ENCODE results near the gene ZBED1. TPM values are rescaled to one million over a fixed set of nuclear protein-coding genes. Genes with fewer than 3 reads are reported as not detected.

The ZBED1 gene
- total RNA-seq, 2 donors from 2014 or later: 39.7 to 54.5 TPM

- no peaks in the 10 kb centered on the region for H3K36me3 ChIP-seq
- H3K27me3 ChIP-seq (replicated peaks; ENCODE audit: insufficient read depth): no peaks in the 10 kb centered on the region
- H3K4me3 ChIP-seq: no peak overlapping the region
- H3K9me3 ChIP-seq: no peaks in the 10 kb centered on the region
- TF ChIP-seq, protein P1, sequence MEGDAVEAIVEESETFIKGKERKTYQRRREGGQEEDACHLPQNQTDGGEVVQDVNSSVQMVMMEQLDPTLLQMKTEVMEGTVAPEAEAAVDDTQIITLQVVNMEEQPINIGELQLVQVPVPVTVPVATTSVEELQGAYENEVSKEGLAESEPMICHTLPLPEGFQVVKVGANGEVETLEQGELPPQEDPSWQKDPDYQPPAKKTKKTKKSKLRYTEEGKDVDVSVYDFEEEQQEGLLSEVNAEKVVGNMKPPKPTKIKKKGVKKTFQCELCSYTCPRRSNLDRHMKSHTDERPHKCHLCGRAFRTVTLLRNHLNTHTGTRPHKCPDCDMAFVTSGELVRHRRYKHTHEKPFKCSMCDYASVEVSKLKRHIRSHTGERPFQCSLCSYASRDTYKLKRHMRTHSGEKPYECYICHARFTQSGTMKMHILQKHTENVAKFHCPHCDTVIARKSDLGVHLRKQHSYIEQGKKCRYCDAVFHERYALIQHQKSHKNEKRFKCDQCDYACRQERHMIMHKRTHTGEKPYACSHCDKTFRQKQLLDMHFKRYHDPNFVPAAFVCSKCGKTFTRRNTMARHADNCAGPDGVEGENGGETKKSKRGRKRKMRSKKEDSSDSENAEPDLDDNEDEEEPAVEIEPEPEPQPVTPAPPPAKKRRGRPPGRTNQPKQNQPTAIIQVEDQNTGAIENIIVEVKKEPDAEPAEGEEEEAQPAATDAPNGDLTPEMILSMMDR (IDR thresholded peaks at IDR 0.05): no peak
- H3K4me1 ChIP-seq (ENCODE audit: control insufficient read depth in 1 of 2, low read depth in 2 of 2): no peaks in the 10 kb centered on the region
- no peak for ATAC-seq (ENCODE audit: insufficient number of reproducible peaks, low FRiP score, low read depth)
- no peak overlapping the region for H3K27ac ChIP-seq
- no peak for DNase-seq (ENCODE audit: low spot score)
Observed at GRCh38 chrX:2517055-2517454, 16.3 kb upstream of the ZBED1 start.

DNA sequence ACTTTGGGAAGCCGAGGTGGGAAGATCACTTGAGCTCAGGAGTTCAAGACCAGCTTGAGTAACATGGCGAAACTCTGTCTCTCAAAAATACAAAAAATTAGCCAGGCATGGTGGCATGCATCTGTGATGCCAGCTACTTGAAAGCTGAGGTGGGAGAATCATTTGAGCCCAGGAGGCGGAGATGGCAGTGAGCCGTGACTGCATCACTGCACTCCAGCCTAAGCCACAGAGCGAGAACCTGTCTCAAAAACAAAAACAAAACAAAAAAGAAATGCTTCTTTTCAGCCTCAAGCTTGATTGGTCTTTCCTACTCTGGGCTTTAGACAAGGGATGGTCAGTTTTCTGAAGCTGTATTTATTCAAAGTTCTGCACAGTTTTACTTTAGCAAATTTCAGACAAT lies 15.8 kb upstream of the ZBED1 start:
- no peaks in the 10 kb centered on the region for H3K36me3 ChIP-seq
- no peak overlapping the region for H3K27ac ChIP-seq
- TF ChIP-seq, protein P1 (IDR thresholded peaks at IDR 0.05): no peak
- H3K27me3 ChIP-seq (replicated peaks; ENCODE audit: insufficient read depth): no peaks in the 10 kb centered on the region
- DNase-seq (ENCODE audit: low spot score) (no peak), ATAC-seq (ENCODE audit: insufficient number of reproducible peaks, low FRiP score, low read depth) (no peak)
- no peaks in the 10 kb centered on the region for H3K4me1 ChIP-seq (ENCODE audit: control insufficient read depth in 1 of 2, low read depth in 2 of 2)
- no peak overlapping the region for H3K4me3 ChIP-seq
- no peaks in the 10 kb centered on the region for H3K9me3 ChIP-seq

- Histone ChIP-seq H3K9me3 (no peaks in the 10 kb centered on the region), H3K27me3 (replicated peaks; ENCODE audit: insufficient read depth) (no peaks in the 10 kb centered on the region), H3K4me1 (ENCODE audit: control insufficient read depth in 1 of 2, low read depth in 2 of 2) (no peaks in the 10 kb centered on the region), H3K27ac (no peak overlapping the region), H3K4me3 (no peak overlapping the region), H3K36me3 (no peaks in the 10 kb centered on the region)
- TF ChIP-seq, protein P1 (IDR thresholded peaks at IDR 0.05): no peak
- DNase-seq (ENCODE audit: low spot score) (no peak), ATAC-seq (ENCODE audit: insufficient number of reproducible peaks, low FRiP score, low read depth) (no peak)
Observed at GRCh38 chrX:2514131-2514530, 13.4 kb upstream of the ZBED1 start.

DNA sequence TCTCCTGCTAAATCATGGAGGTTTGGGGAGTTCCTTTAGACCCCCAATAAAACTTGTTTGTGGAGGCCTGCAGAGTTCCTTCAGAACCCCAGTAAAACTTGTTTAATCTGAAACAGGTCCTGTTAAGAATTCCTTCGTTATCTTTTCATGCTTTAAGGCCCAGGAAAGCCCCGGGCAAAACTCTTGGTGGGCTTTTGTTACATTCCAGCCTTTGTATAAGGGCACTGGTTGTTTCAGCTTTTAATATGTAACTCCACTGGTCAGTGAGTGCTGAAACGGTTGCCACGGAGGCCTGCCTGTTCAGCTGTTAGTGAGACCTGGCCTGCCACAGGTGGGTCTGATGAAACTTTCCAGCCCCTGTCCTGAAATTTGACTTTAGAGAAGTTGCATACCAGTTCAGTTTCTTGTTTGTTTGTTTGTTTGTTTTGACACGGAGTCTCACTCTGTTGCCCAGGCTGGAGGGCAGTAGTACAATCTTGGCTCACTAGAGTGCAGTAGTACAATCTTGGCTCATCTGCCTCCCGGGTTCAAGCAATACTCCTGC lies 12.4 kb upstream of the ZBED1 start:
- no peak for ATAC-seq (ENCODE audit: insufficient number of reproducible peaks, low FRiP score, low read depth)
- DNase-seq (ENCODE audit: low spot score): no peak
- no peaks in the 10 kb centered on the region for H3K36me3 ChIP-seq
- no peak overlapping the region for H3K27ac ChIP-seq
- H3K4me1 ChIP-seq (ENCODE audit: control insufficient read depth in 1 of 2, low read depth in 2 of 2): no peaks in the 10 kb centered on the region
- no peaks in the 10 kb centered on the region for H3K27me3 ChIP-seq (replicated peaks; ENCODE audit: insufficient read depth)
- H3K4me3 ChIP-seq: no peak overlapping the region
- TF ChIP-seq, protein P1 (IDR thresholded peaks at IDR 0.05): no peak
- no peaks in the 10 kb centered on the region for H3K9me3 ChIP-seq

- DNase-seq (ENCODE audit: low spot score) (no peak), ATAC-seq (ENCODE audit: insufficient number of reproducible peaks, low FRiP score, low read depth) (no peak)
- H3K36me3 ChIP-seq: no peaks in the 10 kb centered on the region
Observed at GRCh38 chrX:2512501-2512900, 11.7 kb upstream of the ZBED1 start.

More at GRCh38 chrX:2512501-2512900, 11.7 kb upstream of the ZBED1 start:
- no peaks in the 10 kb centered on the region for H3K27me3 ChIP-seq (replicated peaks; ENCODE audit: insufficient read depth)
- no peak overlapping the region for H3K4me3 ChIP-seq
- H3K27ac ChIP-seq: no peak overlapping the region
- H3K9me3 ChIP-seq: no peaks in the 10 kb centered on the region
- TF ChIP-seq, protein P1 (IDR thresholded peaks at IDR 0.05): no peak
- H3K4me1 ChIP-seq (ENCODE audit: control insufficient read depth in 1 of 2, low read depth in 2 of 2): no peaks in the 10 kb centered on the region
